ENCODE results near the gene NAA15.
"Not testable (repeated sequence)": the region's sequence is repeated elsewhere in the genome, so short reads cannot be mapped to it uniquely, and the experiment has no call there.

Gene NAA15

GRCh38 chr4:139416073-139416673, 114.9 kb downstream of the NAA15 start:
- DNase-seq (ENCODE audit: low read depth) = peak; percentile 80
- peak; percentile 66 for TF ChIP-seq CTCF (conservative IDR thresholded peaks at IDR 0.05; ENCODE audit: low read depth, low read length)
- no peak overlapping the region for H3K4me3 ChIP-seq (ENCODE audit: low read depth, low read length)

- H3K4me3 ChIP-seq (ENCODE audit: low read depth, low read length) = no peak overlapping the region
- peak; percentile 90 for DNase-seq (ENCODE audit: low read depth)
- TF ChIP-seq CTCF (conservative IDR thresholded peaks at IDR 0.05; ENCODE audit: low read depth, low read length) = no peak
Observed at GRCh38 chr4:139419388-139419914, 118.1 kb downstream of the NAA15 start.

GRCh38 chr4:139420652-139421051, 119.3 kb downstream of the NAA15 start:
- TF ChIP-seq CTCF (conservative IDR thresholded peaks at IDR 0.05; ENCODE audit: low read depth, low read length) = no peak

GRCh38 chr4:139436122-139436521, 134.8 kb downstream of the NAA15 start:
- H3K4me3 ChIP-seq (ENCODE audit: low read depth, low read length) = no peak overlapping the region
- TF ChIP-seq CTCF (conservative IDR thresholded peaks at IDR 0.05; ENCODE audit: low read depth, low read length) = no peak
- DNase-seq (ENCODE audit: low read depth) = no peak

More at GRCh38 chr4:139420652-139421051, 119.3 kb downstream of the NAA15 start:
- no peak for DNase-seq (ENCODE audit: low read depth)
- no peak overlapping the region for H3K4me3 ChIP-seq (ENCODE audit: low read depth, low read length)

GRCh38 chr4:139438141-139438540, 136.8 kb downstream of the NAA15 start:
- no peak for DNase-seq (ENCODE audit: low read depth)
- no peak for TF ChIP-seq CTCF (conservative IDR thresholded peaks at IDR 0.05; ENCODE audit: low read depth, low read length)
- H3K4me3 ChIP-seq (ENCODE audit: low read depth, low read length) = no peak overlapping the region

GRCh38 chr4:139441029-139441428, 139.7 kb downstream of the NAA15 start:
- no peak for TF ChIP-seq CTCF (conservative IDR thresholded peaks at IDR 0.05; ENCODE audit: low read depth, low read length)
- no peak for DNase-seq (ENCODE audit: low read depth)

GRCh38 chr4:139443661-139444060, 142.4 kb downstream of the NAA15 start:
- H3K4me3 ChIP-seq (ENCODE audit: low read depth, low read length) = no peak overlapping the region
- DNase-seq (ENCODE audit: low read depth) = no peak
- no peak for TF ChIP-seq CTCF (conservative IDR thresholded peaks at IDR 0.05; ENCODE audit: low read depth, low read length)

More at GRCh38 chr4:139441029-139441428, 139.7 kb downstream of the NAA15 start:
- no peak overlapping the region for H3K4me3 ChIP-seq (ENCODE audit: low read depth, low read length)

- not testable (repeated sequence) for H3K4me3 ChIP-seq (ENCODE audit: low read depth, low read length); DNase-seq (ENCODE audit: low read depth)
Observed at GRCh38 chr4:139444881-139445280, 143.6 kb downstream of the NAA15 start.

- H3K4me3 ChIP-seq (ENCODE audit: low read depth, low read length); DNase-seq (ENCODE audit: low read depth): not testable (repeated sequence)
Observed at GRCh38 chr4:139447078-139447477, 145.8 kb downstream of the NAA15 start.

Measured in choroid plexus epithelial cell (primary cell).